ENCODE data around the gene PLCB1. TPM values are rescaled to one million over a fixed set of nuclear protein-coding genes. Genes with fewer than 3 reads are reported as not detected.

The PLCB1 gene
- total and polyA plus RNA-seq, 10 of the 15 experiments (the other 5 are each of a cell fraction or from before 2014, with no cell fraction given): 0.05 to 5.3 (median 0.17) TPM; not detected in 1

DNA sequence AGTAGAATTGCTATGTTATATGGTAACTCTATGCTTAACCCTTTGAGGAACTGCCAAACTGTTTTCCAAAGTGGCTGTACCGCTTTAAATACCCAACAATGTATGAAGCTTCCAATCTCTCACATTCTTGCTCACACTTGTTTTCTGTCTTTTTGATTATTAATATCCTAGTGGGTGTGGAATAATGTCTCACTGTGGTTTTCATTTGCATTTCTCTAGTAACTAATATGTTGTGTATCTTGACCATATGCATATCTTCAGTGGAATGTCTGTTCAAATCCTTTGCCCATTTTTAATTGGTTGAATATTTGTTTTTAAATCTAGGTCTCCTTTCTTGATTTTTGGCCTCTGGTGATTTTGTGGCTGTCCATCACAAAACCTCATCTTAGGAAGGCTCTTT lies 759.0 kb downstream of the PLCB1 start:
- ATAC-seq (no peak), DNase-seq (ENCODE audit: low read depth, low spot score) (no peak), FAIRE-seq (no peak)
- Histone ChIP-seq H3K27me3 (replicated peaks in 1 of 2; ENCODE audit: control insufficient read depth in 2 of 2, insufficient read depth in 2 of 2, low read length in 1 of 2) (no peaks in the 10 kb centered on the region), H3K79me2 (ENCODE audit: control insufficient read depth, insufficient read depth, low read length) (no peaks in the 10 kb centered on the region), H3K4me2 (ENCODE audit: control insufficient read depth, insufficient read depth) (no peak overlapping the region), H3K9me3 (replicated peaks; ENCODE audit: control insufficient read depth, insufficient read depth, low read length) (no peaks in the 10 kb centered on the region), H3K4me3 (no peak overlapping the region), H3K27ac (ENCODE audit: control insufficient read depth, insufficient read depth) (no peak overlapping the region), H4K20me1 (ENCODE audit: control insufficient read depth, insufficient read depth) (no peaks in the 10 kb centered on the region), H3K9ac (ENCODE audit: control insufficient read depth, insufficient read depth, low read length) (no peak overlapping the region), H3K36me3 (ENCODE audit: control insufficient read depth in 2 of 2, insufficient read depth in 2 of 2, low read length in 1 of 2) (no peaks in the 10 kb centered on the region), H3K4me1 (ENCODE audit: control insufficient read depth, insufficient read depth, low read length) (no peaks in the 10 kb centered on the region), H2AFZ (ENCODE audit: control insufficient read depth, low read depth, low read length) (no peak overlapping the region)
- no TSS peak for BruUV-seq (replicated peaks)
- intact Hi-C loops (cut with micrococcal nuclease; ENCODE audit: unreplicated experiment): no loop called here
- TF ChIP-seq ZNF207 (IDR thresholded peaks at IDR 0.05; ENCODE audit: borderline replicate concordance) (no peak), NFXL1 (IDR thresholded peaks at IDR 0.05; ENCODE audit: borderline replicate concordance) (no peak), JUNB (IDR thresholded peaks at IDR 0.05) (no peak), ZNF24 (IDR thresholded peaks at IDR 0.05) (no peak), RCOR1 (conservative IDR thresholded peaks at IDR 0.05; ENCODE audit: low read depth, low read length) (no peak)
- ChIA-PET POLR2A (no interaction called here), SMC1A (ENCODE audit: uncharacterized antibody, unreplicated experiment) (no interaction called here), CTCF (no interaction called here), RAD21 (ENCODE audit: unreplicated experiment) (no interaction called here)
- in situ Hi-C loops (cut with MboI): no loop called here
- 36% methylated on average over 1 of the region's 1 CpG for WGBS (ENCODE audit: insufficient coverage, insufficient replicate concordance, low lambda C conversion rate, missing lambda C conversion rate)

DNA sequence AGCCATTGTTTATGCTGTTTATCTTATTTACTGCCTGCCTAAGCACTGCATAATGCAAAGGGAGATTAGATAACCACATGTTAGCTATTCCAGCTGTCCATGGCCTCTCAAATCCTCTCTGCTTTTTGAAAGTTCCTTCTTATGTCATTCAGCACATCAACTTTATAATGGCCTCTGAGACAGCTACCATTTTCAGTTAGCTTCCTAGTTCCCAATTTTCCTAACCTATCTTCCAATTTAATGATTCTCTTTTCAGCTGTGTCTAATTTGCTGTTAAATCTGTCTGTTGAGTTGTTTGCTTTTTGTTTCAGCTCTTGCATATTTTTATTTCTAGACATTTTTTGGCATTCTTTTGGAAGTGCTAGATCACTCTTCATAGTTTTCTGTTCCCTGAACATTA lies 763.4 kb downstream of the PLCB1 start:
- Histone ChIP-seq H2AFZ (ENCODE audit: control insufficient read depth, low read depth, low read length) (no peak overlapping the region), H3K9ac (ENCODE audit: control insufficient read depth, insufficient read depth, low read length) (no peak overlapping the region), H3K4me2 (ENCODE audit: control insufficient read depth, insufficient read depth) (no peak overlapping the region), H3K27ac (ENCODE audit: control insufficient read depth, insufficient read depth) (no peak overlapping the region), H3K36me3 (ENCODE audit: control insufficient read depth in 2 of 2, insufficient read depth in 2 of 2, low read length in 1 of 2) (no peaks in the 10 kb centered on the region), H3K4me3 (no peak overlapping the region), H3K4me1 (ENCODE audit: control insufficient read depth, insufficient read depth, low read length) (no peaks in the 10 kb centered on the region), H3K9me3 (replicated peaks; ENCODE audit: control insufficient read depth, insufficient read depth, low read length) (no peaks in the 10 kb centered on the region; the same call in 2 of the 3 replicates), H3K79me2 (ENCODE audit: control insufficient read depth, insufficient read depth, low read length) (no peaks in the 10 kb centered on the region), H3K27me3 (replicated peaks in 1 of 2; ENCODE audit: control insufficient read depth in 2 of 2, insufficient read depth in 2 of 2, low read length in 1 of 2) (no peaks in the 10 kb centered on the region), H4K20me1 (ENCODE audit: control insufficient read depth, insufficient read depth) (no peaks in the 10 kb centered on the region)
- intact Hi-C loops (cut with micrococcal nuclease; ENCODE audit: unreplicated experiment): no loop called here
- FAIRE-seq (no peak), DNase-seq (ENCODE audit: low read depth, low spot score) (no peak), ATAC-seq (no peak)
- POLR2A ChIA-PET: no interaction called here
- RAD21 ChIA-PET (ENCODE audit: unreplicated experiment): no interaction called here
- CTCF ChIA-PET: interaction anchor here (0.7 kb wide), 1 partner anchor 226 kb away, joined by 3 read pairs; no protein-coding TSS in a partner anchor
- in situ Hi-C loops (cut with MboI): no loop called here
- BruUV-seq (replicated peaks): no TSS peak
- SMC1A ChIA-PET (ENCODE audit: uncharacterized antibody, unreplicated experiment): interaction anchor here (1.0 to 1.3 kb wide), 2 partner anchors 10 to 20 kb away, joined by 3 read pairs; no protein-coding TSS in a partner anchor
- TF ChIP-seq PAX5 (IDR thresholded peaks at IDR 0.05; ENCODE audit: borderline replicate concordance, low read depth, low read length) (no peak), SMC3 (IDR thresholded peaks at IDR 0.05; ENCODE audit: borderline replicate concordance, low read length) (no peak), ZSCAN29 (IDR thresholded peaks at IDR 0.05) (no peak), RCOR1 (conservative IDR thresholded peaks at IDR 0.05; ENCODE audit: low read depth, low read length) (no peak), RAD51 (IDR thresholded peaks at IDR 0.05) (no peak), CBX5 (IDR thresholded peaks at IDR 0.05; ENCODE audit: low read depth) (no peak), YY1 (IDR thresholded peaks at IDR 0.05; ENCODE audit: low read depth, low read length) (no peak), RBBP5 (conservative IDR thresholded peaks at IDR 0.05) (no peak), SIN3A (IDR thresholded peaks at IDR 0.05; ENCODE audit: low read depth, low read length) (no peak), WRNIP1 (IDR thresholded peaks at IDR 0.05; ENCODE audit: borderline replicate concordance, low read depth, low read length) (no peak)
- TF ChIP-seq, protein P1, sequence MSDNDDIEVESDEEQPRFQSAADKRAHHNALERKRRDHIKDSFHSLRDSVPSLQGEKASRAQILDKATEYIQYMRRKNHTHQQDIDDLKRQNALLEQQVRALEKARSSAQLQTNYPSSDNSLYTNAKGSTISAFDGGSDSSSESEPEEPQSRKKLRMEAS (IDR thresholded peaks at IDR 0.05; ENCODE audit: low read depth, low read length): no peak
- TF ChIP-seq, protein P2, sequence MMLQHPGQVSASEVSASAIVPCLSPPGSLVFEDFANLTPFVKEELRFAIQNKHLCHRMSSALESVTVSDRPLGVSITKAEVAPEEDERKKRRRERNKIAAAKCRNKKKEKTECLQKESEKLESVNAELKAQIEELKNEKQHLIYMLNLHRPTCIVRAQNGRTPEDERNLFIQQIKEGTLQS (IDR thresholded peaks at IDR 0.05; ENCODE audit: borderline replicate concordance, extremely low read depth, low read depth, low read length): no peak
- TF ChIP-seq, protein P3, sequence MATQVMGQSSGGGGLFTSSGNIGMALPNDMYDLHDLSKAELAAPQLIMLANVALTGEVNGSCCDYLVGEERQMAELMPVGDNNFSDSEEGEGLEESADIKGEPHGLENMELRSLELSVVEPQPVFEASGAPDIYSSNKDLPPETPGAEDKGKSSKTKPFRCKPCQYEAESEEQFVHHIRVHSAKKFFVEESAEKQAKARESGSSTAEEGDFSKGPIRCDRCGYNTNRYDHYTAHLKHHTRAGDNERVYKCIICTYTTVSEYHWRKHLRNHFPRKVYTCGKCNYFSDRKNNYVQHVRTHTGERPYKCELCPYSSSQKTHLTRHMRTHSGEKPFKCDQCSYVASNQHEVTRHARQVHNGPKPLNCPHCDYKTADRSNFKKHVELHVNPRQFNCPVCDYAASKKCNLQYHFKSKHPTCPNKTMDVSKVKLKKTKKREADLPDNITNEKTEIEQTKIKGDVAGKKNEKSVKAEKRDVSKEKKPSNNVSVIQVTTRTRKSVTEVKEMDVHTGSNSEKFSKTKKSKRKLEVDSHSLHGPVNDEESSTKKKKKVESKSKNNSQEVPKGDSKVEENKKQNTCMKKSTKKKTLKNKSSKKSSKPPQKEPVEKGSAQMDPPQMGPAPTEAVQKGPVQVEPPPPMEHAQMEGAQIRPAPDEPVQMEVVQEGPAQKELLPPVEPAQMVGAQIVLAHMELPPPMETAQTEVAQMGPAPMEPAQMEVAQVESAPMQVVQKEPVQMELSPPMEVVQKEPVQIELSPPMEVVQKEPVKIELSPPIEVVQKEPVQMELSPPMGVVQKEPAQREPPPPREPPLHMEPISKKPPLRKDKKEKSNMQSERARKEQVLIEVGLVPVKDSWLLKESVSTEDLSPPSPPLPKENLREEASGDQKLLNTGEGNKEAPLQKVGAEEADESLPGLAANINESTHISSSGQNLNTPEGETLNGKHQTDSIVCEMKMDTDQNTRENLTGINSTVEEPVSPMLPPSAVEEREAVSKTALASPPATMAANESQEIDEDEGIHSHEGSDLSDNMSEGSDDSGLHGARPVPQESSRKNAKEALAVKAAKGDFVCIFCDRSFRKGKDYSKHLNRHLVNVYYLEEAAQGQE (IDR thresholded peaks at IDR 0.05; ENCODE audit: low read depth, low read length): no peak
